ENCODE data around the gene SLC7A1. TPM values are rescaled to one million over a fixed set of nuclear protein-coding genes. Genes with fewer than 3 reads are reported as not detected.

SLC7A1 gene
- total and polyA plus RNA-seq, 10 donors = 2.2 to 53.8 (median 20.6) TPM

DNA sequence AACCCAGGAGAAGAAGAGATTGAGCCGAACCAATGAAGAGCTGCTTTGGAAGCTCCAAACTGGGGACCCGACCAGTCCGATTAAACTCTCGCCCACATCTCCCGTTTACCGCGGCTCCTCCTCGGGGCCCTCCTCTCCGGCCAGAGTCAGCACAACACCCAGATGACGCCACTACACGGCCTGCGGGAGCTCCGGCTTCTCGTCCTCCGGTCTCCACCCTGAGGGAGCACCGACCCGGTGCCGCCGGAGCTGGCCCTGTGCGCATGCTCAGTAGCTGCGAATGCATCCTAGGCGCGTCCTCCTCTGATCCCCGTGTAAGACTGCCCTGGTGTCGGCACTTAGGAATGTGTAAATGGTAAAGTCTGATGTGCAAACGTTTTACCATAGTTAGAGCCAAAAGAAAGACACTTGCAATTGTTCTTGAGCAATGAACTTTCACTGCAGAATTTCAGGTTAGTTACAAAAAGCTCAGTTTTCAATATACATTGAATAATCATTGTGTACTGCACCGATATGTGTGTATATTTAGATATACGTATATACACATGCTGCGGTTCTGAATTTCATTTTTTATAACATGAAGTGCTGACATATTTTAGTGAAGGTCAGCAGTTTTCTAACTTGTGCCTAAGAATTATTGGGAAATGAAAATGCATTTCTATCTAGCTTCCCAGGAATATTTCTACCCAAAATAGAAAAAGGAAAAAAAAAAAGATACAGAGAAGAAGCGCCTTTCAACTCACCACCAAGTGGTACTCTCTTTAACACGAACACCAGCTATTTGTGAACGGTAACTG, 92.2 kb downstream of the SLC7A1 start:
- no peaks in the 10 kb centered on the region for H3K36me3 ChIP-seq
- peak; percentile 76 for DNase-seq
- no peaks in the 10 kb centered on the region for H3K9me3 ChIP-seq
- TF ChIP-seq POLR2A (IDR thresholded peaks at IDR 0.05) = no peak
- TF ChIP-seq, protein P1, sequence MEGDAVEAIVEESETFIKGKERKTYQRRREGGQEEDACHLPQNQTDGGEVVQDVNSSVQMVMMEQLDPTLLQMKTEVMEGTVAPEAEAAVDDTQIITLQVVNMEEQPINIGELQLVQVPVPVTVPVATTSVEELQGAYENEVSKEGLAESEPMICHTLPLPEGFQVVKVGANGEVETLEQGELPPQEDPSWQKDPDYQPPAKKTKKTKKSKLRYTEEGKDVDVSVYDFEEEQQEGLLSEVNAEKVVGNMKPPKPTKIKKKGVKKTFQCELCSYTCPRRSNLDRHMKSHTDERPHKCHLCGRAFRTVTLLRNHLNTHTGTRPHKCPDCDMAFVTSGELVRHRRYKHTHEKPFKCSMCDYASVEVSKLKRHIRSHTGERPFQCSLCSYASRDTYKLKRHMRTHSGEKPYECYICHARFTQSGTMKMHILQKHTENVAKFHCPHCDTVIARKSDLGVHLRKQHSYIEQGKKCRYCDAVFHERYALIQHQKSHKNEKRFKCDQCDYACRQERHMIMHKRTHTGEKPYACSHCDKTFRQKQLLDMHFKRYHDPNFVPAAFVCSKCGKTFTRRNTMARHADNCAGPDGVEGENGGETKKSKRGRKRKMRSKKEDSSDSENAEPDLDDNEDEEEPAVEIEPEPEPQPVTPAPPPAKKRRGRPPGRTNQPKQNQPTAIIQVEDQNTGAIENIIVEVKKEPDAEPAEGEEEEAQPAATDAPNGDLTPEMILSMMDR (IDR thresholded peaks at IDR 0.05 in 8 of 11, conservative IDR thresholded peaks at IDR 0.05 in 3 of 11) = no peak
- TF ChIP-seq POLR2AphosphoS5 (IDR thresholded peaks at IDR 0.05) = no peak
- H3K27me3 ChIP-seq (replicated peaks in 1 of 7) = peaks cover 0 to 38% (median 4%) of the 10 kb centered on the region in 7 donors
- peaks cover 0 to 7% (median 5%) of the 10 kb centered on the region in 6 donors for H3K4me1 ChIP-seq
- no peak overlapping the region for H3K4me3 ChIP-seq
- H3K27ac ChIP-seq = peak overlapping the region in 1 of 8 donors; percentile 6
- WGBS, 5 donors = 50 to 65% (median 55%) methylated on average over 32 of the region's 32 CpGs
- intact Hi-C loops (cut with DNase I; ENCODE audit: low total_unique reads) = no loop called here

DNA sequence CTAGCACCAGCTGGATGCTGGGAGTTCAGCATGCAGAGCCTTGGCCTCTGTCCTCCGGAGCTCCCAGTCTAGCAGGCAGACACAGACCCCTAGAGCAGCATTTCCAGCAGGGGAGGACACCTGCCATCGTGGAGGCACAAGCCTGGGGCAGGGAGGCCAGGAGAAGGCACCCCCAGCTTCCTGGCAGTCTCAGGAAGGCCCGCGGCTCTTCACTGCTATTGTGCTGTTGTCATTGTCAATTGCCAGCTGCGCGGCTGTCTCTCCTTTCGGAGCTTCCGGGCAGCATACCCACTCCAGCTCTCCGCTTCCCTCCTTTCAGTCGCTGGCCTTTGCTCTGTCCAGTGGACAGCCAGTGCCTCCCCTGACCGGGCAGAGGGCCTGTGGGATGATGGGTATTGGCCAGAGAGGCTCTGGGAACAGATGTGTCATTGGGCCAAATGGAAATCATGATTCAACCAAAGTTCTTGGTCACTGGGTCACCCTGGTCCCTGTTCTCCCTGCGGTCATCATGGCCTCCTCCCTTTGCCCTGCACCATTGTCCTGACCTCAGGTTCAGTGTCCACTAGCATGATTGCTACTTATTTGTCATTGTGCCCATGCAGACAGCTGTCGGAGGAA, 93.0 kb downstream of the SLC7A1 start:
- H3K9me3 ChIP-seq = no peaks in the 10 kb centered on the region
- WGBS, 5 donors = 76 to 88% (median 78%) methylated on average over 13 of the region's 13 CpGs
- TF ChIP-seq POLR2AphosphoS5 (IDR thresholded peaks at IDR 0.05) (peak in 1 of 3 donors; percentile 22), POLR2A (IDR thresholded peaks at IDR 0.05) (no peak)
- H3K27me3 ChIP-seq (replicated peaks in 1 of 7) = peaks cover 0 to 38% (median 4%) of the 10 kb centered on the region in 7 donors
- peaks cover 0 to 4% (median 2%) of the 10 kb centered on the region in 6 donors for H3K4me1 ChIP-seq
- no peak overlapping the region for H3K4me3 ChIP-seq
- H3K36me3 ChIP-seq = no peaks in the 10 kb centered on the region
- peak overlapping the region in 1 of 8 donors; percentile 6 for H3K27ac ChIP-seq
- intact Hi-C loops (cut with DNase I; ENCODE audit: low total_unique reads) = no loop called here
- peak; percentile 71 for DNase-seq

DNA sequence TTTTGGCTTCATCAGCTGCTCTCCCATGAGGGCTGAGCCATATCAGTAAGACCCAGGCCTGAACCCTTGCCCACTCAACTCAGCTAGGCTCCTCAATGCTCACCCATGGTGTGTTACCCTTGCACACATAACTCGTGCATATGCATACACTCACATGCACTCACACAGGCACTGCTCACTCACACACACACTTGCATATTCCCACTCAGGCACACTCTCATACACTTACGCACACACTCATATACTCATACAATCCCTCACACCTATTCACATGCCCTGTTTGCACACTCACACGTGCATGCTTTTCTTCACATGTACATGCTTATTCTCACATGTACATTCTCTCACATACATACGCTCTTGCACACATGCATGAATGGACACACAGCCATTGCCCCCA, 93.8 kb downstream of the SLC7A1 start:
- peaks cover 0 to 38% (median 4%) of the 10 kb centered on the region in 7 donors for H3K27me3 ChIP-seq (replicated peaks in 1 of 7)
- H3K9me3 ChIP-seq = no peaks in the 10 kb centered on the region
- TF ChIP-seq, protein P1 (IDR thresholded peaks at IDR 0.05 in 8 of 11, conservative IDR thresholded peaks at IDR 0.05 in 3 of 11) = no peak
- no peak for TF ChIP-seq POLR2A (IDR thresholded peaks at IDR 0.05)
- TF ChIP-seq POLR2AphosphoS5 (IDR thresholded peaks at IDR 0.05) = no peak
- intact Hi-C loops (cut with DNase I; ENCODE audit: low total_unique reads) = no loop called here
- no peak for DNase-seq
- no peaks in the 10 kb centered on the region for H3K36me3 ChIP-seq
- no peak overlapping the region for H3K27ac ChIP-seq
- H3K4me1 ChIP-seq = peaks cover 2 to 12% (median 10%) of the 10 kb centered on the region in 6 donors
- no peak overlapping the region for H3K4me3 ChIP-seq
- 89 to 96% (median 92%) methylated on average over 4 of the region's 4 CpGs for WGBS, 5 donors

DNA sequence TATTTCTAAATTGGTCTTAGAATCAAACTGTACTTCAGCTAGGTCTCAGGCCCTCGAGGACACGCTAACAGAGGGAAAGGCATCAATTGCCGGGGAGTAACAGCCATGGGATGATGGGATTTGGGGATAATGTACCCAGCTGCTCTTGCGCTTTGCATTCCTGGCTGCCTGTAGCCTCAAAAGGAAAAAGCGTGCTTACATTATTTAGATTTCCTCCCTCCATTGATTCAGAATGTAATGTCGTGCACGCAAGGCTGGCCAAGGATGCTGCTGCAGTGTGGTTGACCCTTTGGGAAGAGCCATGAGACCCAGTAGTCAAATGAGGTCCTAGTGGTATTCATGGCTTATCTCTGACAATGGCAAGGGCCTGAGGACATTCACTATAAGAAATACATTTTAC, 95.1 kb downstream of the SLC7A1 start:
- DNase-seq = peak; percentile 27
- H3K27me3 ChIP-seq (replicated peaks in 1 of 7) = peaks cover 0 to 31% (median 4%) of the 10 kb centered on the region in 7 donors
- no peaks in the 10 kb centered on the region for H3K36me3 ChIP-seq
- H3K4me3 ChIP-seq = no peak overlapping the region
- 89 to 92% (median 89%) methylated on average over 7 of the region's 7 CpGs for WGBS, 5 donors
- H3K4me1 ChIP-seq = peaks cover 10 to 25% (median 23%) of the 10 kb centered on the region in 6 donors
- H3K9me3 ChIP-seq = no peaks in the 10 kb centered on the region
- H3K27ac ChIP-seq = no peak overlapping the region
- intact Hi-C loops (cut with DNase I; ENCODE audit: low total_unique reads) = no loop called here
- no peak for TF ChIP-seq POLR2A (IDR thresholded peaks at IDR 0.05)
- no peak for TF ChIP-seq POLR2AphosphoS5 (IDR thresholded peaks at IDR 0.05)
- TF ChIP-seq, protein P1 (IDR thresholded peaks at IDR 0.05 in 8 of 11, conservative IDR thresholded peaks at IDR 0.05 in 3 of 11) = no peak

All from spleen (tissue), 11 donors.